ENCODE data around the gene A2ML1. TPM values are rescaled to one million over a fixed set of nuclear protein-coding genes. Genes with fewer than 3 reads are reported as not detected.
"Not testable (repeated sequence)": the region's sequence is repeated elsewhere in the genome, so short reads cannot be mapped to it uniquely, and the experiment has no call there.

Gene A2ML1
- polyA plus RNA-seq, 1 donor: 0.78 TPM

- DNase-seq: no peak
Observed at GRCh38 chr12:8855891-8856290, 33.5 kb downstream of the A2ML1 start.

DNA sequence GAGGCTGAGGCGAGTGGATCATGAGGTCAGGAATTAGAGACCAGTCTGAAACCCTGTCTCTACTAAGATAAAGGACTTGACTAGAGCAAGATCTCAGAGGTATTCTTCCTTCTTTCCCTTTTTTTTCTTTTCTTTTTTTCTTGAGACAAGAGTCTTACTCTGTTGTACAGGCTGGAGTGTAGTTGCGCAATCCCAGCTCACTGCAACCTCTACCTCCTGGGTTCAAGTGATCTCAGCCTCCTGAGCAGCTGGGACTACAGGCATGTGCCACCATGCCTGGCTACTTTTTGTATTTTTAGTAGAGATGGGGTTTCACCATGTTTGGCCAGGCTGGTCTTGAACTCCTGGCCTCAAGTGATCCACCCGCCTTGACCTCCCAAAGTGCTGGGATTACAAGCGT, 37.0 kb downstream of the A2ML1 start:
- not testable (repeated sequence) for DNase-seq

DNA sequence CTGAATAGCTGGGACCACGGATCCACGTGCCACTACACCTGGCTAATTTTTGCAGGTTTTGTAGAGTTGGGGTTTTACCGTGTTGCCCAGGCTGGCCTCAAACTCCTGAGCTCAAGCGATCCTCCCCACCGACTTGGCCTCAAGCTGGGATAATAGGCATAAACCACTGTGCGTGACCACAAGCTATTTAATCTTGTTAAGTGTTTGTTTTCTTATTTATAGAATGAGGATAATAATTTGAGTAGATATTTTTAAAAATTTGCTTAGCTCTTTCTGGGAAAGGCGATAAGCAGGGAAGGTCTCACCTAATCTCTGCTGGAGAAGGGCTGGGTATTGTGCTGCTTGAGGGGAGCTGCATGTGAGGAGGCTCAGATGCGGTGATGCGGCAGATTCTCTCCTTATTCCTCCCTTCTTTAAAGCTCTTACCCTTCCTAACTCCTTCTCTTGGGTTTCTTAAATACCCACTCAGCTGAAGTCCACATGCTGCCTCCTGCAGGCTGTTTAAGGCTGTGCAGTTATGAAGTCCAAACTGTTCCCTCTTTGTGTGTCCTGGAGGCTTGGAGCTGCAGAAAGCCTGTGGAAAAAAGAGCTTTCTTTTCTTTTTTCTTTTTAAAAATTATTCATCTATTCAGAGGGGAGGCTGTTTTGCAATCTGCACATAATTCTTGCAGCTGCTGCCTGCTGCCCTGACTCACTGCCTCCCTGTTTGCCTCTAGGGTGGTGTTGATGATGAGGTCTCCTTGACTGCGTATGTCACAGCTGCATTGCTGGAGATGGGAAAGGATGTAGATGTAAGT, 37.9 kb downstream of the A2ML1 start:
- peak; percentile 34 for DNase-seq

GRCh38 chr12:8866429-8866828, 44.0 kb downstream of the A2ML1 start:
- no peak for DNase-seq

DNA sequence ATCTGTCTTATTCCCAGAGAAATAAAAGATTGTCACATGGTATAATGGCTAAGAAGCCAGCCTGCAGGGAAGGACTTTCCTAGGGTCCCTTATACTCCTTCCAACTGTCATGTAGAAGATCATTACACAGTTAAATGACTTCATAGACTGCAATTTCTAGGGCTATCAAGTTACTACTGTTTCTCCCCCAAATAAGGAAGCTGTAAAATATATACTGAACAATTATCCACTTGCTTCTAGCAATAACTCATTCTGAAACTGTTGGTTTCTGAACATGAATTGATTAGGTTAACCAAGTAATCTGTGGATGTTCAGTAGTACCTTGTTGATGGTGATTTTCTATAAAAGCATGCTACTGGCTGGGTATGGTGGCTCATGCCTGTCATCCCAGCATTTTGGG, 44.6 kb downstream of the A2ML1 start:
- DNase-seq: no peak

DNA sequence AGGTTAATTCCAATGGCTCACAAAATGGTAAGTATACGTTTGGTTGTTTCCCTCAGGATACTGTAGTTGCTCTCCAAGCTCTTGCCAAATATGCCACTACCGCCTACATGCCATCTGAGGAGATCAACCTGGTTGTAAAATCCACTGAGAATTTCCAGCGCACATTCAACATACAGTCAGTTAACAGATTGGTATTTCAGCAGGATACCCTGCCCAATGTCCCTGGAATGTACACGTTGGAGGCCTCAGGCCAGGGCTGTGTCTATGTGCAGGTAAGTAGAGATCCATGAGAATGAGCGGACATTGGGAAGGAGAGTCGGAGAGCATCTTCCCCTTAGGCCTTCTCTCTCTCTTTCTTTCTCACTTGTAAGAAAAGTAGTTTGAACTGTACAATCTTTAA, 45.4 kb downstream of the A2ML1 start:
- no peak for DNase-seq

DNA sequence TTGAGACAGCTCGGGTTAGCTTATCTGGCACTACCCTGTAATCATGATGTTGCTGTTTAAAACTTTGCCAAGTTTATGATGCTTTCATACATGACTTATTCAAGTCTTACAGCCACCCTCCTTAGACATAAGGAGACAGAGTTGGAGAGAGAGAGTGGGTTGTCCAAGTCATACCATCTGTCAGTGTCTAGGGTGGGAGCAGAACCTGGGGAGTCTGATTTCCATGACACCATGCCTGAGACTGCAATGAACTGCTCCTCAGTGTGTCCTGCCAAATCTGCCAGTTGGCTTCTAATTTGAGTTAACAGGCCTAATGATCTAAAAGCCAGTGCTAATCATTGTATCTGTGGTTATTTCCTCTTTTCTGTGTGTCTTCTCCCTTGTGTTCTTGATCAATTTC, 48.2 kb downstream of the A2ML1 start:
- DNase-seq: no peak

DNA sequence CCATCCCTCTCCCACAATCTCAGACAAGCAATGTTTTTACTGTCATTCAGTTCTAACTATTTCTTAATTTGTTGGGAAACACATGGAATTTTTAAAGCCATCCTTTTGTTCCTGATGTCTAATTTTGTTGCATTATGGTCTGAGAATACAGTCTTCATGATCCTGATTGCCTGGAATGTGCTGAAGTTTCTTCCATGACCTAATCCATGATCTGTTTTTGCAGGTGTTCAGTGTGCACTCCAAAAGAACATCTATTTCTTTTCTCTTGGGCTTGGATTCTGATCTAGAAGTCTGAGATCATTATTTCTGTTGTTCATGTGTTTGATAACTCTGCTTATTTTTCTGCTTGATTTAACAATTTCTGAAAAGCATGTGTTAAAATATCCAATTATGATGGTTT, 48.6 kb downstream of the A2ML1 start:
- DNase-seq: no peak

GRCh38 chr12:8876887-8877286, 54.5 kb downstream of the A2ML1 start:
- DNase-seq: no peak

GRCh38 chr12:8886502-8887284, 64.3 kb downstream of the A2ML1 start:
- DNase-seq: no peak

- DNase-seq: no peak
Observed at GRCh38 chr12:8887285-8887715, 64.9 kb downstream of the A2ML1 start.

- peak; percentile 83 for DNase-seq
Observed at GRCh38 chr12:8890313-8891085, 68.1 kb downstream of the A2ML1 start.

DNA sequence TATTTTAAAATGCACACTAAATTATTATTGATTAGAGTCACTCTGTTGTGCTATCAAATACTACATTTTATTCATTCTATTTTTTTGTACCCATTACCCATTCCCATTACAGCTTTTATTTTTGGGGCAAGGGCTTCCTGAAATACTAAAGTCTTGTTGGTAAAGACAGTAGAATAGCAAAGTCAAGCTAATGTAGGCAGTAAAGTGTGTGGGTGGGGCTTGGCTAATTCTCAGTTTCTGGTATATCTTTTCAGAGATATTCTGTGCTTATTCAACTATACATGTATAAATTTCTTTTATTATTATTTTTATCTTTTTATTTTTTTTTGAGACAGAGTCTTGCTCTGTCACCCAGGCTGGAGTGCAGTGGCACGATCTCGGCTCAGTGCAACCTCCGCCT, 69.6 kb downstream of the A2ML1 start:
- no peak for DNase-seq

DNA sequence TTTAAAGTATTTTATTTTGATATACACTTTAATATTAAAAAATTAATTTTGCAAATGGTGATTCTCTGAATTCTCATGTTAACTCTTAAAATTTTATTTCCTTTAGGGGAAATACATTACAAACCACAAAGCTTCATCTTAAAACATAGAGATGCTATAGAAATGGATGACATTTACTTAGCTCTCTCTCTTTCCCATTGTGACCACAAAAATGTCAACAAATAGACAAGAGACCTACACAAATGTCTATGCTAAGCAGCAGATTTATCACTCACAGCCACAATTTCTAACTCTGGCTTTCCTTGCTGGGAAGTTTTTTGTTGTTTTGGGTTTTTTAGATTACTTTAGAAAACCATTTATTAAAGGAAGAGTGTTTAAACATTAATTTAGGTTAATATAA, 72.0 kb downstream of the A2ML1 start:
- DNase-seq: no peak

DNA sequence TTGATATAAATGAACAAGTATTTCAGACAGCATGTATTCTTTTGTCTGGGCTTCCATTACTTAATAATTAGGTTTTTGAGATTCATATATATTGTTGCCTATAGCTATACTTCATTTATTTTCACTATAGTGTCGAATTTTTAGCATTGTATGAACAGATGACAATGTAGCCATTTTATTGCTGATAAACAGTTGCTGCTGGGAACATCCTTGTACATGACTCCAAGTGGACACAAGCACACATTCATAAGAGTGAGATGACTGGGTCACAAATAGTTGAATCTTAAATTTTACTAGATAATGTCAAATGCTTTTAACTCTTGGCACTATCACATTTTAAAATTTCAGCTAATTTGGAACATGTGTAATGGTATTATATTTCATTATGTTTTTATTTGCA, 72.6 kb downstream of the A2ML1 start:
- DNase-seq: no peak

DNA sequence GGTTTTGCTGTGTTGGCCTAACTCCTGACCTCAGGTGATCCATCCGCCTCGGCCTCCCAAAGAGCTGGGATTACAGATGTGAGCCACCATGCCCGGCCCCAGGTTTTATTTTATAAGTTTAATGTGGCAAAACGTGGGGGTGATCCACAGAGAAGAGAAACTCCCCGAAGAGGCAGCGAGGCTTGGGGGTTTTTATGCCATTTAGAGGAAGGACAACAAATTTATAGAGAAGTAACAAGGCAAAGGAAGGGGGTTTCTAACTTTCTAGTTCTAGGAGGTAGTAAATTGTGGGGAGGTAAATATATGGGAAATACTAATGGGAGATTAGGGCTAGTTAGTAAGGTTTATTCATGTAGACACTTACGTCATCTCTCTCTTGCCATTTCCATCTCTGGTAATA, 74.7 kb downstream of the A2ML1 start:
- DNase-seq: no peak

GRCh38 chr12:8899830-8900229, 77.4 kb downstream of the A2ML1 start:
- DNase-seq: no peak

GRCh38 chr12:8902703-8903102, 80.3 kb downstream of the A2ML1 start:
- not testable (repeated sequence) for DNase-seq

DNA sequence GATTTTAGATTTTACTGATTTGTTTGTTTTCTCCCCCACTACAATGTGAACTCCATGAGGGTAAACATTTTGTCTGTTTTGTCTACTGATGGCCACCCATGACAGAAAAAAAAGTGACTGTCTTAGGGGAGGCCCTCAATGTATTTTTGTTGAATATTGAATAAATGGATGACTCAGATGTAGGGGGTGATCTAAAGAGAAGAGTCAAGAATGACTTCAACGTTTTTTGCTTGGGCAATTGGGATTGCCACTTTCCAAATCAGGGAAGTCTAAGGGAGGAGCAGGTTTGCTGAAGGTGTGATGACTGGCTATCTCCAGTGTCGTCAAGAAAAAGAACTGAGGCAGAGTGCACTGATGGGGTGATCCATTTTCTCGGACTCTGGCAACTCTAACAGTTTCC, 81.2 kb downstream of the A2ML1 start:
- no peak for DNase-seq

GRCh38 chr12:8904665-8905064, 82.2 kb downstream of the A2ML1 start:
- DNase-seq: no peak

DNA sequence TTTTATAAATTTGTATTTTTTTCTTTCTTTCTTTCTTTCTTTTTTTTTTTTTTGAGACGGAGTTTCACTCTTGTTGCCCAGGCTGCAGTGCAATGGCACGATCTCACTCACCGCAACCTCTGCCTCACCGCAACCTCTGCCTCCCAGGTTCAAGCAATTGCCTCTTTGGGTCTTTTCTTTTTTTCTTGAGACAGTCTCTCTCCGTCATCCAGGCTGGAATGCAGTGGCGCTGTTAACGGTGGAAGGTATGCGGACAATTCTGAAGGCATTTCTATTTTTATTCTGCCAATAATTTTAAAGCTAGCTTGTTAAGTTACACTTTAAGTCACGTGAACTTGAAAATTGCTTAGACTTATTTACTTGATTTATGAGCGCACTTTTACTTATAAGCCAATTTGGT, 83.1 kb downstream of the A2ML1 start:
- no peak for DNase-seq

DNA sequence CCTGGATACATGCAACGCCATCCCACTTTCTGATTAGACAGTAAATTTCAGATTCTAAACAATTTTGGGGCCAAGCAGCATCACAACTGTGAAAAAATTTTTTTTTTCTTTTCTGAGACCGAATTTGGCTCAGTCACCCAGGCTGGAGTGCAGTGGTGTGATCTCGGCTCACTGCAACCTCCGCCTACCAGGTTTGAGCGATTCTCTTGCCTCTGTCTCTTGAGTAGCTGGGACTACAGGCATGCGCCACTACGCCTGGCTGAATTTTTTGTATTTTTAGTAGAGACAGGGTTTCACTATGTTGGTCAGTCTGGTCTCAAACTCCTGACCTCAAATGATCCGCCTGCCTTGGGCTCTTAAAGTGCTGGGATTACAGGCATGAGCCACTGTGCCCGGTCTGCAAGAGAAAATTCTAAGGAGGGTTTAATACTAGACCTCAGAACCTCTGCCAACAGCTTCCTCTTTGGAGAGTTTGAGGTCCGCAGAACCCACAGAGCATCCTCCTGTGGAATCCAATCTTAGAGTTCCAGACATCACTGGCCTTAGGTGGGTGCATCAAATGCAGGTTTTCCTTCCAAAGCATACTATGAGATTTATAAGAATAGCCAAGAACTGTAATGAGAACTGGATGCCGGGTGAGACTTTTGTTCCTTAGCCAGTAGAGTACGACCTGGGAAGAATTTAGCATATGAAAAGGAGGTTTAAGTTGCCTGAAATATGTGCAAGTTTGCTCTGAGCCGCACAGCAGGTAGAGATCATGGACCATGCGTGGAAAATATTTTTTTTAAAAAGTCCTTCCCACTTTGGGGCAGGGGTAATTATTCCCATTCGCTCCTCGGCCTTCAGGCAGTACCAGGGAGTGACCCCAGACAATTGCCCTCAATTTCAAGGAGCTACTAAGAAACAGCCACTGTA, 84.1 kb downstream of the A2ML1 start:
- DNase-seq: no peak
